PC-3 (cell line): ENCODE results near the gene LCP1. TPM values are rescaled to one million over a fixed set of nuclear protein-coding genes. Genes with fewer than 3 reads are reported as not detected.

Experiments used
- ATAC-seq: fragments of 200-7000 bp; cut with Tn5 transposase; 2 replicates; pipeline ENCODE4 v1.9.1; 2020; ENCODE audit warnings: mild to moderate bottlenecking, moderate library complexity
- BruUV-seq: library from RNA; stranded (reverse); fragments of 400-500 nt; replicated peaks from 2 replicates; lab custom pipeline; 2021; lab: Mats Ljungman, UMichigan
- CTCF ChIA-PET: fragments of 300-600 bp; sonication (Branson Sonifier 250); formaldehyde crosslinking; loops from one replicate; lab custom pipeline; 2022; ENCODE audit warnings: antibody characterized with exemption; lab: Charles Lee
- POLR2A ChIA-PET: fragments of 300-600 bp; sonication (Branson Sonifier 250); formaldehyde crosslinking; loops from one replicate; lab custom pipeline; 2022; ENCODE audit warnings: antibody characterized with exemption; ENCODE audit not compliant: unreplicated experiment; lab: Charles Lee
- DNase-seq: peaks from one replicate; pipeline ENCODE4 v3.0.0-alpha.2; 2015
- H2AFZ ChIP-seq: fragments of 300-600 bp; sonication (generic); 2 replicates; pipeline ENCODE4 v1.6.0; 2016; ENCODE audit warnings: antibody characterized with exemption, low read length
- H3F3A ChIP-seq: fragments of 300-600 bp; sonication (generic); one replicate; pipeline ENCODE4 v1.6.0; 2017; ENCODE audit warnings: antibody characterized with exemption, low read length, control low read depth, mild to moderate bottlenecking; ENCODE audit not compliant: unreplicated experiment
- H3K27ac ChIP-seq: fragments of 300-600 bp; sonication (generic); 2 replicates; pipeline ENCODE4 v1.5.1; 2016; ENCODE audit warnings: mild to moderate bottlenecking, low read length
- H3K27me3 ChIP-seq: fragments of 300-600 bp; sonication (generic); 2 replicates; pipeline ENCODE4 v1.6.1; 2016; ENCODE audit warnings: low read length, mixed read lengths
- H3K36me3 ChIP-seq: fragments of 300-600 bp; sonication (generic); 2 replicates; pipeline ENCODE4 v1.6.1; 2016; ENCODE audit warnings: low read depth, mixed run types, low read length, mixed read lengths
- H3K4me1 ChIP-seq: fragments of 300-600 bp; sonication (generic); 2 replicates; pipeline ENCODE4 v1.5.1; 2016; ENCODE audit warnings: low read length; ENCODE audit not compliant: insufficient read depth
- H3K4me2 ChIP-seq: fragments of 300-600 bp; sonication (generic); 2 replicates; pipeline ENCODE4 v1.6.0; 2016; ENCODE audit warnings: low read length
- H3K4me3 ChIP-seq: fragments of 300-600 bp; sonication (generic); 2 replicates; pipeline ENCODE4 v1.5.1; 2016; ENCODE audit warnings: mild to moderate bottlenecking, low read length, mixed read lengths
- H3K79me2 ChIP-seq: fragments of 300-600 bp; sonication (generic); 2 replicates; pipeline ENCODE4 v1.6.1; 2017; ENCODE audit warnings: low read length, mixed read lengths
- H3K9ac ChIP-seq: fragments of 300-600 bp; sonication (generic); 2 replicates; pipeline ENCODE4 v1.6.0; 2016; ENCODE audit warnings: mild to moderate bottlenecking, low read length
- H3K9me2 ChIP-seq: fragments of 300-600 bp; sonication (generic); replicated peaks from 2 replicates; pipeline ENCODE4 v1.6.1; 2016; ENCODE audit warnings: mixed run types, low read length, mixed read lengths
- H3K9me3 ChIP-seq: fragments of 300-600 bp; sonication (generic); 2 replicates; pipeline ENCODE4 v1.6.1; 2016; ENCODE audit warnings: low read length, mixed read lengths
- H4K20me1 ChIP-seq: fragments of 300-600 bp; sonication (generic); 2 replicates; pipeline ENCODE4 v1.6.1; 2016; ENCODE audit warnings: low read length, mixed read lengths
- EZH2 ChIP-seq: fragments of 300-600 bp; sonication (generic); IDR thresholded peaks from one replicate; pipeline ENCODE4 v1.6.1; 2017; ENCODE audit warnings: antibody characterized with exemption, mild to moderate bottlenecking, low read length; ENCODE audit not compliant: unreplicated experiment
- EZH2phosphoT487 ChIP-seq: fragments of 300-600 bp; sonication (generic); IDR thresholded peaks from 2 replicates; pipeline ENCODE4 v1.6.1; 2018; ENCODE audit warnings: mild to moderate bottlenecking, antibody characterized with exemption, low read length, borderline replicate concordance
- intact Hi-C: fragments of 100-400 bp; cut with micrococcal nuclease; formaldehyde crosslinking; loops from 2 replicates; pipeline ENCODE4 v1.9.0; 2023
- total RNA-seq: library from RNA; depleted of rRNA; stranded (reverse); fragments of >200 nt; gene quantifications from 2 replicates; pipeline ENCODE4 v1.2.3, GENCODE V29; 2014
- TF ChIP-seq, protein P1 (sequence below): fragments of 300-600 bp; sonication (generic); conservative IDR thresholded peaks from 2 replicates; pipeline ENCODE4 v1.5.1; 2017; ENCODE audit warnings: antibody characterized with exemption, low read depth, mild to moderate bottlenecking, low read length

The LCP1 gene
- total RNA-seq, 1 experiment from 2014 or later: 143 TPM

- CTCF ChIA-PET: no interaction called here
- no peak overlapping the region for H3K4me2 ChIP-seq
- H2AFZ ChIP-seq: no peak overlapping the region
- H3K9me3 ChIP-seq: no peaks in the 10 kb centered on the region
- H3K36me3 ChIP-seq: no peaks in the 10 kb centered on the region
- POLR2A ChIA-PET: no interaction called here
- no peaks in the 10 kb centered on the region for H3K9me2 ChIP-seq
- intact Hi-C loops: no loop called here
- DNase-seq (no peak), ATAC-seq (no peak)
- BruUV-seq: no TSS peak
- H3K27ac ChIP-seq: no peak overlapping the region
- no peaks in the 10 kb centered on the region for H3F3A ChIP-seq
- H3K4me3 ChIP-seq: no peak overlapping the region
- H4K20me1 ChIP-seq: no peaks in the 10 kb centered on the region
- TF ChIP-seq EZH2phosphoT487 (no peak), EZH2 (no peak)
- TF ChIP-seq, protein P1, sequence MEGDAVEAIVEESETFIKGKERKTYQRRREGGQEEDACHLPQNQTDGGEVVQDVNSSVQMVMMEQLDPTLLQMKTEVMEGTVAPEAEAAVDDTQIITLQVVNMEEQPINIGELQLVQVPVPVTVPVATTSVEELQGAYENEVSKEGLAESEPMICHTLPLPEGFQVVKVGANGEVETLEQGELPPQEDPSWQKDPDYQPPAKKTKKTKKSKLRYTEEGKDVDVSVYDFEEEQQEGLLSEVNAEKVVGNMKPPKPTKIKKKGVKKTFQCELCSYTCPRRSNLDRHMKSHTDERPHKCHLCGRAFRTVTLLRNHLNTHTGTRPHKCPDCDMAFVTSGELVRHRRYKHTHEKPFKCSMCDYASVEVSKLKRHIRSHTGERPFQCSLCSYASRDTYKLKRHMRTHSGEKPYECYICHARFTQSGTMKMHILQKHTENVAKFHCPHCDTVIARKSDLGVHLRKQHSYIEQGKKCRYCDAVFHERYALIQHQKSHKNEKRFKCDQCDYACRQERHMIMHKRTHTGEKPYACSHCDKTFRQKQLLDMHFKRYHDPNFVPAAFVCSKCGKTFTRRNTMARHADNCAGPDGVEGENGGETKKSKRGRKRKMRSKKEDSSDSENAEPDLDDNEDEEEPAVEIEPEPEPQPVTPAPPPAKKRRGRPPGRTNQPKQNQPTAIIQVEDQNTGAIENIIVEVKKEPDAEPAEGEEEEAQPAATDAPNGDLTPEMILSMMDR: no peak
- no peaks in the 10 kb centered on the region for H3K79me2 ChIP-seq
- no peak overlapping the region for H3K9ac ChIP-seq
- H3K27me3 ChIP-seq: no peaks in the 10 kb centered on the region
- peaks cover 9% of the 10 kb centered on the region; the same call in 1 of the 2 replicates for H3K4me1 ChIP-seq
Observed at GRCh38 chr13:46202966-46203365, 21.0 kb upstream of the LCP1 start.

DNA sequence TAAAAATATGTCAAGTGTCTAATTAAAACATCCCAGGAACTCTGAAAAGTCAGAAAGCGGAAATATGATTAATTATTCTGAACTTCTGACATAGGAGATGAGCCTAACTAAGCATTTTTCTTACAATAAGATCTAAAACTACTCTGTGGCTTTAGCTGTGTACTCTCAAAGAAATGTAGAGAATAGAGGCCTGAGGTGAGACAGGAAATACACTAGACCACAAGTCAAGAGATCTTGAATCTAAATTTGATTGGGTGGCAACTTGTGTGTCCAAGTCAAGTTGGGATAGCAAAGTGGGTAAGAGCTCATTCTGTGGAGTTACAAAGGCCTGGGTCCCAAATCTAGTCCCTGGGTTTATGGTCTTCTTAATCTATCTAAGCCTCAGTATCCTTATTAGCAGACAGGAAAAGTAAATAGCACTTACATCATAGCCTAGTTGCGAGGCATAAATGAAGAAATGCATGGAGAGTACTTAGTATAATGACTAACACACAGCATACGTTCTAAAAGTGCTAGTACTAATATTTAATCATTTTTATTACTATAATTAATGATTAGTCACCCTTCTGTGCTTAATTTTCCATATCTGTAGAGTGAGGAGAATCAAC, 20.3 kb upstream of the LCP1 start:
- ATAC-seq (no peak), DNase-seq (no peak)
- BruUV-seq: no TSS peak
- no peak overlapping the region for H3K9ac ChIP-seq
- no peak overlapping the region for H3K4me3 ChIP-seq
- H3K9me2 ChIP-seq: no peaks in the 10 kb centered on the region
- H3K79me2 ChIP-seq: no peaks in the 10 kb centered on the region
- peaks cover 16% of the 10 kb centered on the region; the same call in 1 of the 2 replicates for H3K4me1 ChIP-seq
- no peaks in the 10 kb centered on the region for H3F3A ChIP-seq
- H3K4me2 ChIP-seq: no peak overlapping the region
- H4K20me1 ChIP-seq: no peaks in the 10 kb centered on the region
- H3K9me3 ChIP-seq: no peaks in the 10 kb centered on the region
- intact Hi-C loops: no loop called here
- POLR2A ChIA-PET: no interaction called here
- H2AFZ ChIP-seq: no peak overlapping the region
- TF ChIP-seq, protein P1: no peak
- TF ChIP-seq EZH2phosphoT487: no peak
- TF ChIP-seq EZH2: no peak
- no peaks in the 10 kb centered on the region for H3K27me3 ChIP-seq
- H3K27ac ChIP-seq: no peak overlapping the region
- no peaks in the 10 kb centered on the region for H3K36me3 ChIP-seq
- CTCF ChIA-PET: no interaction called here

- H3K27me3 ChIP-seq: no peaks in the 10 kb centered on the region
- ChIA-PET POLR2A (no interaction called here), CTCF (no interaction called here)
- TF ChIP-seq EZH2: no peak
- TF ChIP-seq EZH2phosphoT487: no peak
- TF ChIP-seq, protein P1: no peak
- H3K4me2 ChIP-seq: no peak overlapping the region
- intact Hi-C loops: no loop called here
- H2AFZ ChIP-seq: no peak overlapping the region
- no peak for DNase-seq
- H3F3A ChIP-seq: no peaks in the 10 kb centered on the region
- H3K4me1 ChIP-seq: peaks cover 14% of the 10 kb centered on the region
- BruUV-seq: no TSS peak
- H3K36me3 ChIP-seq: no peaks in the 10 kb centered on the region
- ATAC-seq: no peak
- H3K4me3 ChIP-seq: no peak overlapping the region
- no peak overlapping the region for H3K27ac ChIP-seq
- H3K9me2 ChIP-seq: no peaks in the 10 kb centered on the region
- H3K79me2 ChIP-seq: no peaks in the 10 kb centered on the region
- H3K9me3 ChIP-seq: no peaks in the 10 kb centered on the region
- no peak overlapping the region for H3K9ac ChIP-seq
- no peaks in the 10 kb centered on the region for H4K20me1 ChIP-seq
Observed at GRCh38 chr13:46198696-46199193, 16.8 kb upstream of the LCP1 start.
